GM21717 (cell line): ENCODE results near the gene CAPN15.
"Not testable (repeated sequence)": the region's sequence is repeated elsewhere in the genome, so short reads cannot be mapped to it uniquely, and the experiment has no call there.

Experiments used
- ATAC-seq: cut with Tn5 transposase; IDR thresholded peaks from one replicate; pipeline ENCODE4 v1.9.1; 2021; ENCODE audit warnings: mild to moderate bottlenecking, moderate library complexity; ENCODE audit not compliant: unreplicated experiment

CAPN15 gene

DNA sequence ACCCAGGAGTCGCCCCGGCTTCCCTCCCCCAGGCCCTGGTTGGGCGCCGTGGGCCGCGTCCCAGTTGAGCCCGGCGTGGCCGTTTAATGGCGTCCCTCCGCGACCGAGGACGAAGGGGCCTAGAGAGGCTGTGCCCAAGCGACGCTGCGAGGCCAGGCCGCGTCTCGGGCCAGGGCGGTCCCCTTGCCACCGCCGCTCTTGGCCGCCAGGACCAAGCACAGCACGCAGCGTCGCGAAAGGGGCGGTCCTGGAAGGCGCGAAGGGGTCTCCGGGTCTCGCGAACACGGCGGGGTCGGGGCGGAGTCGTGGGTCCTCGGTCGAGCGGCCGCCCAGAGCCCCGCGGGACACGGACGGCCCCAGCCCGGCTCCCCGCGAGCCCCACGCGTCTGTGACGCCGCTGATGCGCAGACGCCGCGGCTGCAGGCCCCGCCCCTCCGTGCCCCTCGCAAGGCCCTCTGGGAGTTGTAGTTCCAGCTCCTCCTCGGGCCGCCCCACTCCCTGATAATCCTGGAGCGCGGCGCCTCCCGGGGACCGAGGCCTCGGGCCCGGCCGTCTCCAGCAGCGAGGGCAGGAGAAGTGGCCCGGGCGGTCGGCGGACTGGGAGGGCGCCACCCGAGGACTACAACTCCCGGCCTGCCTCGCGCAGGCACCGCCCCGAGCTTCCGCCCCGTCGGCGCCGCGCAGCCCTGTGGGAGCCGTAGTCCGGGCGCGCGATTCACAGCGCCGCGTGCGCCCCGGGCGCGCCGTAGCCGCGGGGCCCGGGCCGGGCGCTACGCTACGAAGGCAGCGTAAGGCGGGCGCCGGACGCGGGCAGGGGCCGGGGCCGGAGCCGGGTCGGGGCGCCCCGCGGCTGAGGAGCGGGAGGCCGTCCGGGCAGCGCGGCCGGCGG, at the start of gene CAPN15:
TSS of gene CAPN15 (plus strand) at position 698 of the 889 bp plus-strand sequence. CDS start 19,127 bp downstream, outside the sequence.
- ATAC-seq = peak; percentile 52

DNA sequence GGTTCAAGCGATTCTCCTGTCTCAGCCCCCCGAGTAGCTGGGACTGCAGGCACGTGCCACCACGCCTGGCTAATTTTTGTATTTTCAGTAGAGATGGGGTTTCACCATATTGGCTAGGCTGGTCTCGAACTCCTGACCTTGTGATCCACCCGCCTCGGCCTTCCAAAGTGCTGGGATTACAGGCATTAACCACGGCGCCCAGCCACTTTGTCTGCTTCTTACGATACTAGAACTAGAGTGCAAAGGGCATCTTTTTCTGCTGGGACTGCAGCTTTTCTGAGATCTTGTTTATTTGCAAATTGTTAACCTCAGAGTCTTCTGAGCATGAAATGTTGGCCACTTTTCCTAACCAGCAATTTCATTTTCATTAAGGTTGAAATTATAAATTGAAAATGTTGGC, 49.2 kb upstream of the CAPN15 start:
- not testable (repeated sequence) for ATAC-seq

DNA sequence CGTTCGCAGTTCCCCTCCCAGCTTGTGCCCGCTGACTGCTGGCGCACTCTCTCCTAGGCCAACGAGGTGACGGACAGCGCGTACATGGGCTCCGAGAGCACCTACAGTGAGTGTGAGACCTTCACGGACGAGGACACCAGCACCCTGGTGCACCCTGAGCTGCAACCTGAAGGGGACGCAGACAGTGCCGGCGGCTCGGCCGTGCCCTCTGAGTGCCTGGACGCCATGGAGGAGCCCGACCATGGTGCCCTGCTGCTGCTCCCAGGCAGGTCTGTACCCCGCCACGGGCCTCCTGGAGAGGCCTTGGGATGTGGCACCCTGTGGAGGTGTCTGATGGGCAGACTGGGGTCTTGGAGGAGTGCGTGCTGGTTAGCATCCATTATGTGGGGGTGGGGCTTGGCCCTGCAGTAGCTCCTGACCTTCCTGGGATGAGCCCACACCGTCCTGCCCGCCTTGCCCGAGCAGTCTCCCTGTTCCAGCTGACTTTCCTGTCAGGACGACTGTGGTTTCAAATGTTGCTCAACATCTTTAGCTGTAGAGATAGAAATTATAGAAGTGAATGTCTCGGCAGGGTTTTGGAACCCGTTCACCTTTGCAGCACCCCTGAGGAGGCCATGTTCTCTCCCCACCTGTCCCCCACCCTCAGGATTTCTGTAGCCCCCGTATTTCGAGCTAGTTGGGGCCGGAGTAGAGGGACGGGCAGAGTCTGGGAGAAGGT, 44.9 kb upstream of the CAPN15 start:
- no peak for ATAC-seq

DNA sequence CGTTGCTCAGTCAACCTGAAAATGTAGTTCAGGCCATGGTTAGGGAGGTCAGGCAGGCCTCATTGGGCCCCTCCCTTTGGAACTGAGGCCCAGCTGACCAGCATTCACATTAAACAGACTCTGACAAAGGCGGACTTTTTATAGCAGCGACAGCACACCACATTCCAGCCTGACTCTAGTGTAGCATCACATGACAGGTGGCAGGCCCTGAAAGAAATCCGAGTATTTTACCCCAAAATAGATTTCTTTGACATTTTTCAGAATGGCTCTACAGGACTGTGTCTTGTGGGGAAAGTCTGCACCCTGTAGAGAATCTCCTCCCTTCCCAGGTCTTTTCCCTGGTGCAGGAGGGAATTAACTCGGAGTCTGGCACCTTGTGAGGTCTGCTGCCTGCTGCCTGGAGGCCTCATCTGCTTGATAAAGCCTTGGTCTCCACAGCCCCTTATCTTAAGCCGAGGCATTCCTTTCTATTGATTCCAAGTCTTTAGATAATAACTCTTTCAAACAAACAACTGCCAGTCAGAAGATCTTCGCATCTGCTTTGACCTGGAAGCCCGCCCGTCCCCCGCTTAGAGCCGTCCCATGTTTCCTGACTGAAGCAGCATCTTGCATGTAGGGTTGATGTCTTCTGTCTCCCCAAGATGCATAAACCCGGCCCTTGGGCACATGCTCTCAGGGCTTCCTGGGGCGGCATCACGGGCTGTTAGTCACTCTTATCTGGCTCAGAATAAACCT, 44.0 kb upstream of the CAPN15 start:
- no peak for ATAC-seq

DNA sequence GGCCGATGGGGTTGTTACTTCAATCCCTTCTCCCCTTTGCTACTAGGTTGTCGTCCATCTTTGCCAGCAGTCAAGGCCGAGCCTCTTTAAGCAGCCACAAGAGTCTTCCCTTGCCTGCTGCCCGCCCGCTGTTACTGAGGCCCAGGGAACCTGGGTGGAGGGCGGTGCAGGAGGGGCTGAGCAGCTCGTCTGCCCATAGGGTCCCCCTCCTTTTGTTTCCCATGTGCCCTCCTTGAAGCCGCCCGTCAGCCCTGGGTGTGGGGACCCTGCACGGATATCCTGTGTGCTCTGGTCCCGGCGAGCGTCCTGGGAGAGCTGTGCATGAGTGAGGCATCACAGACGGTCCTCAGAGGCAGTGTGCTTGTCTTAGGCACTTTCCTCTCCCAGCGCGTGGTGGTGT, 37.9 kb upstream of the CAPN15 start:
- ATAC-seq = no peak

DNA sequence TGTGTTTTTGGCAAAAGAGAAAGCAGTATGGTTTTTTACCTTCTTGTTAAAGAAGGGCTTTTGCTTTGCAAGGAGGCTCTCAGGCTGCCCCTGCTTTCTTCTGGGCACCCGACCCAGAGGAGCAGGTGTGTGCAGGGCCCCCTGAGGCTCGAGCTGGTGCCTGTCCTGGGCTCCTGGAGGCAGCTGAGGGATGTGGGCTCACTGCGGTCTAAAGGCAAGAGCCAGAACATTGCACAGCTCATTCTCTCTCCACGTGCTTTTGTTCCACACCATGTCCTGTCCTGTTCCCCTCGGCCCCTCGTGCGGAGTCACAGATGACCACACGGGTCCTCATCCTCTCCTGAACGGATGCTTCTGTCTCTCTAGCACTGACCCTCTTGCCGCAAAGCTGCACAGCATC, 36.7 kb upstream of the CAPN15 start:
- ATAC-seq = no peak

DNA sequence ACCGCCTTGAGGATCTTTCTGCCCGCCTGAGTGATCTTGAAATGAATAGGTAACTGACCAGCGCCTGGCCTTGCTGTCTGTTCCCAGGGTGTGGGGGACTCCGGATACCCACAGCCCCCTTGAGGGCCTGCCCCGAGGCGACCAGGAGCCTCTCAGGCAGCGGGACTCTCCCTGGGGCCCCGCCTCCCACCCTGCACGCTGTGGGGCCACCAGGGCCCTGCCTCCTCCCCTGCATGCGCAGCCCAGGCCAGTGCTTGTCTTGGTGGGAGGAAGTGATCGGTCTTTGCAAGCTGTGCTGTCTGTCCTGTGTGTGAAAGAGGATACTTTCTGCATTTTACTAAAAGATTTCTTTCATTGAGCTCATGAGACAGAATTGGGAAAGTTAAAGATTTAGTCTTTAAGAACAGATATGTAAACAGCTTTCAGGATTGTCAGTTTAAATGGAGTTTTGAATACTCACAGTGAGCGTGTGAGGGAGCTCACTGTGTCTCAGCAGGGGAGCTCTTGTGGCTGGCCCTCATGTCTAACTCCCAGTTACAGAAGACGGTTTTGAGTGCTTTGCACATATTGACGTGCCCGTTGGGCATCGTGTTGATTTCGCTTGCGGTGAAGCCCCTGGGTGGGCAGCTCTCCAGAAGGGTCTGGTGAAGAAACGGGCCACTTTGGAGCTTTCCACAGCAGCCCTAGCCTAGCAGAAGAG, 36.1 kb upstream of the CAPN15 start:
- ATAC-seq = no peak

DNA sequence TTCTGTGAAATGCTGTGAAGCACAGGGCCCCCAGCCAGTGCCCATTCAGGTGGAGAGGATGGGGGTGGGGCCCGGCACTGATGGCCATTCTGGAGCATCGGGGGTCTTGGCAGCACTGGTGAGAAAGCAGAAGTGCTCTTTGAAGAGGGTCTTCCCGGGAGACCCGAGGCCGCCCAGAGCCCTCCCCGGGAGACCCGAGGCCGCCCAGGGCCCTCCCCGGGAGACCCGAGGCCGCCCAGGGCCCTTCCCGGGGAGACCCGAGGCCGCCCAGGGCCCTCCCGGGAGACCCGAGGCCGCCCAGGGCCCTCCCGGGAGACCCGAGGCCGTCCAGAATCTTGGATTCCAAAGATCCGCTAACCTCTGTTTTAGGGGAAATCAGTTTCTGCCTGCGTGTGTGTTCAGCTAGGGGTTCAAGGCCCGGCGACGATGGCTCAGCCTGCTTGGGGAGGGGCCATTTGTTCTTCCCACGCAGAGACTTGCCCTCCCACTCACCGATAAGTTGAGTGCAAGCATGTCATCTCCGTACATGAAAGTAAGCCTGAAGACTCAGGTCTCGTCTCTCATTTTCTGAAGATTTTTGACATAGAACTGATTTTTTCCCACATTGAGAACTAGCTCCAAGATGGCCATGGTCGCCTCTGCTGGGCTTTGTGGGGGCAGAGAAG, 35.2 kb upstream of the CAPN15 start:
- no peak for ATAC-seq

DNA sequence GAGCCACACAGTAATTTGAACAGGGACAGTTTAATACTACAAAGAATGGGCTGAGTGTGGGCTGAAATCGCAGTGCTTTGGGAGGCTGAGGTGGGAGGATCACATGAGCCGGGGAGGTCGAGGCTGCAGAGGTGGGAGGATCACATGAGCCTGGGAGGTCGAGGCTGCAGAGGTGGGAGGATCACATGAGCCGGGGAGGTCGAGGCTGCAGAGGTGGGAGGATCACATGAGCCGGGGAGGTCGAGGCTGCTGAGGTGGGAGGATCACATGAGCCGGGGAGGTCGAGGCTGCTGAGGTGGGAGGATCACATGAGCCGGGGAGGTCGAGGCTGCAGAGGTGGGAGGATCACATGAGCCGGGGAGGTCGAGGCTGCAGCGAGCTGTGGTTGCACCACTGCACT, 32.8 kb upstream of the CAPN15 start:
- ATAC-seq = not testable (repeated sequence)

DNA sequence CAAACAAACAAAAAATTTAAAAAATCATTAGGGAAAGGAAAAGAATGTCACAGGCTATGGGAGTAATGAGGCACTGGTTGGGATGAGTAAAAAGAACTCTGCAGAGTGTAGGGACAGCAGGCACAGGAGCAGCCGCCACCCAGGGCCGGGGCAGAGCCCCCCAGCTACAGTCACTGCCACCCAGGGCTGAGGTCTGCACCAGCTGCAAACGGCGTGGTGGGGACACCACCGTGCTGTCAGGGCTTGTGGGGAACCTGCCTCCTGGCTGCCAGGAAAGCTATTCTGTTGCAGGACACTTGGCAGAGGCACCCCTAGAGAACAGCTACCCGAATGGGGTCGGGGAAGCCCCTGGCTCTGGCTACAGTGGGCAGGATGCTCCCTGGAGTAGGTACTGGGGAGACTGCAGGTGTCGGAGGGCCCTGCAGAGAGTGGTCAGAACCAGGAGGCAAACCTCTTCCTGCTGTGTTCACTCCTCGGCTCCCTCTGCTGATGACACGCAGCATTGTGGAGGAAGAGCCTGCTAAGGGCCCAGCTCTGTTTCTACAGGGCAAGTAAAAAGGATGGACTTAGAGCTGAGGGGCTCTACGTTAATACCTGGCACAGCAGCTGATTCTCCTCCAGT, 32.3 kb upstream of the CAPN15 start:
- ATAC-seq = no peak

DNA sequence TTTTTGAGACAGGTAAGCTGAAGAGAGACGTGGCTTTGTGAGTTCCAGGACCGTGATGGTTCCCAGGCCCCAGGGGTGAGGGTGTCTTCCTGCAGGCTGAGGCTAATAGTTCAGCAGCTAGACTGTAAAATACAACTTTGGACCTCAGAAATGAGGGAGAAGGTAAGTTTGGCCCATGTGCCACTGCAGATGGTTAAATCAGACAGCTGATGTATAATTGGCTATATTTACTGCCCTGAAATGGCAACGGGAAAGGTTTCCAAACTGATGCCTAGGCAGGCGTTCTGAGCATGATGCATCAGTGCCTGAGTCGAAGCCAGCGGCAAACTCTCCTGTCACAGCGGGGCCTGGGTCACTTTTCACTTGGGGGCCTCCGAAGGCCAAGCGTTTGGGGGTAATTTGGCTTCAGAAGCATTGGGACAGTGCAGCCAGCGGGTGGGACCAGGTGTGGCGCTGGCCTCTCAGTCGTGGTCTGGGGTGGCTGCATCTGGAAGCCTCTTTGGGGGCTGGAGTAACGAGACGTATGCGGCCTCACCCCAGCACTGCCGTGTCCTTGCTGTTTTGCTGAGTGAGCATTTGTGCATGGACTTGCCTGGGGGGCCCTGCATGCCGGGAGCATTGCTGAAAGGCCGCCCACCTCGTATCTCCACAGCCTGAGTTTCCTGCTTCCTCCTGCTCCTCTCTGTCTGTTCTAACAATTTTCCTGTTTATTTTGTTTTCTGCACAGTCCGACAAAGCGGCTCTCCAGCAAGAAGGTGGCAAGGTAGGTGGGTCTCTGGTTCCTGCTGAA, 31.2 kb upstream of the CAPN15 start:
- no peak for ATAC-seq

DNA sequence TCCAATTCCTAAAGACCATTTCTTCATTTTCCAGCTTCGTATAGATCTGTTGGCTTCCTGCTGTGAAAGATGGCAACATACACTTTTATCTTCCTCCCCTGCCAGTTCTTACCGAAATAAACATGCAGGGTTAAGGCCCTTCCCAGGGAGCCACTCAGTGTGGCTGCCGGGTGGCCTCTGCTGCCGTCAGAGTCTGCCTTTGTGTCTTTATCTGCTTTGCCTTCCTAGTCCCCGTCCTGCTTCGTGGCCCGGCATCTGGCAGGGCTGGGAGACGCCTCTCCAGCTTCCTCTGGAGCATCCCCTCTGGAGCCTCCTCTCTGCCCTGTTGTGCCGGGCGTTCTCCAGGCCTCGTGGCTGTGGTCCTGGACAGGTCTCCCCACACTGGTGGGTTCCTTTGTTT, 30.3 kb upstream of the CAPN15 start:
- no peak for ATAC-seq

DNA sequence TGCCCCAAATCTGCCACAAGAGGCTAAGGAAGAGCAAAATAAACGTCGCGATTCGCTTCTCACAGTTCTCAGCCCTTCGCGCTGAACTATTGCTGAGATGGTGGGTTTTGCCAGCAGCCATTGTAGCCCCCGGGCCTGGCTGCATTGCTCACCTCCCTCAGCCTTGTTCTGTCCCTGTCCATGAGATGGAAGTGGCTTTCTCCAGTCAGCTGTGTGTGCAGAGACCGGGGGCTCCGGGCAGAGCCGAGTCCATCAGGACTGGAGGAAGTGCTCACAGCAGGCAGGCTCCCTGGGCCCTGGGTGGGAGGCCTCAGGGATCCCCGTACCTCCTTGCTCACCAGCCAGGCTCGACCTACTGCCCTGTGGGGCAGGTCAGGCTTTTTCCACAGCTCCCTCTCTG, 27.6 kb upstream of the CAPN15 start:
- ATAC-seq = no peak

DNA sequence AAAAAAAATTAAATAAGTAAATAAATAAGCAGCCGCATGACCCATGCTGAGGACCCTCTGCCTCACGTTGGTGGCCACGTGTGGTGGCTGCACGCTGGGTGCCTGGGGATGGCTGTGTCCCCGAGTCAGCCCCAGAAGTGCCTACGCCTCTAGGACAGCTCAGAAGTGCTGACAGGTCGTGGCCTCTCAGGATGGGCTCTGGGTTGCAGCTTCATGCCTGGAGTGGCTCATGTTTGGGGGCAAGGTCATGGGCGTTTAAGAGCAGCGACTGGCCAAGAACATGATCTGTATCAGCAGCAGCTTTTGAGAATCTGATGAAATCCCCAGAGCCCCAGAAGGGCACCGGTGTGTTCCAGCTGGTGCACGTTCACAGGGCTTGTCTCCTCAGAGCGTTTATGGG, 26.8 kb upstream of the CAPN15 start:
- ATAC-seq = no peak

DNA sequence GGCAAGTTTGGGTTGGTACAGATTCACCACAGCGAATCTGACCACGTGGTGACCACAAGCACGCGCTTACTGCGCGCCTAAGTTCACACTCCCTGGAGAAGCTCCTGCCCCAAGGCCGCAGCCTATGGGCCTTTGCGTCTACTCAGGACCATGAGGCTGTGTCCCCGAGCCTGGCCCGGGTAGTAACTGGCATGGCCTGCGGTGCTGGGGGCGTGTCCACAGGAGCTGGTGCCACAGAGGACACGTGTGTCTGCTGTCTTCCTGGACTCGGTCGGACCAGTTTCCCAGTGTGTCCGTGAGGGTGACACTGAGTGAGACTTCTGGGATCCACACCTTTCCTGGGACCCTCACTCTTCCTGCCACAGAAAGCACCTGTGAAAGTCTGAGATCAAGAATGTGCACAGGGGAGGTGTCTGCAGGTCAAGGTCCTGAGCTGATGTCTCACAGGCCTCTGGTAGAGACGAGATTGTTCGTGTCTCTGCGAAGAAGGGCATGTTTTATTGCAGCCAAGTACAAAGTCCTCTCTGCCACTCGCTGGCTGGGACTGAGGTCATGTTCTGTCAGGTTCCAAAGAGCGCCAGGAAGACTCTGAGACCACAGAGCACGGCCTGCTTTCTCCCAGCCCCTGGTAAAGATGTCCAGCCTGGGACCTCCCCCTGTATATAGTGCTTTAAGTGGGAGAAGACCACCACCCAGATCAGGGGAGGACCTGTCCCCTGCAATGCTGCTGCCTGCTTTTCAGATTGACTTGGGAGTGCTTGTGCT, 25.2 kb upstream of the CAPN15 start:
- ATAC-seq = no peak

DNA sequence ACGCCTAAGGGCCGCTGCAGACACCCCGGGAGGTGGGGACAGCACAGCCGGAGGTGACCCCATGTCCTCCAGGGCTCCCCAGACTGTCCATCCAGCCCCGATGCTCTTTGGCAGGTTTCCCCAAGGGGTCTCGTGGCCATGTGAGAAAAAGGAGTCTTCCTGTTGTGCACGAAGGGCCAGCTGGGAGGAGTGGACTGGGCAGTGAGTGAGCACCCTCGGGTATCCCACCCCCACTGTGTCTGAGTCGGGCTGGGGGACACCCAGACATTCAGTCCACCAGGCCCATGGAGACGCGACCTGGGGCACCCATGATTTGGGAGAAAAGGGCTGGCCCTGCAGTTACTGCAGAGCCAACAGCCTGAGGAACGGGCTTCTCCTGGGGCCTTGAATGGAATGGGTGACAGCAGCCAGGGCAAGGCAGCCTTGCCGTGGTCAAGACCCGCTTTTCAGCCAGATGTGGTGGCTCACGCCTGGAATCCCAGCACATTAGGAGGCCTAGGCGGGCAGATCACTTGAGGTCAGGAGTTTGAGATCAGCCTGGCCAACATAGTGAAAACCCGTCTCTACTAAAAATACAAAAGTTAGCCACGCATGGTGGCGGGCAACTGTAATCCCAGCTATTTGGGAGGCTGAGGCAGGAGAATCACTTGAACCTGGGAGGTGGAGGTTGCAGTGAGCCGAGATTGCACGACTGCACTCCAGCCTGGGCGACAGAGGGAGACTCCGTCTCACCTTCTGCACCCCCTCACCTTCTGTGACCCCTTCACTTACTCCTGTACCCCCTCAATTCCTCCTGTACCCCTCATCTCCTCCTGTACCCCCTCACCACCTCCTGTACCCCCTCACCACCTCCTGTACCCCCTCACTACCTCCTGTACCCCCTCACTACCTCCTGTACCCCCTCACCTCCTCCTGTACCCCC, 24.1 kb upstream of the CAPN15 start:
- ATAC-seq = no peak

DNA sequence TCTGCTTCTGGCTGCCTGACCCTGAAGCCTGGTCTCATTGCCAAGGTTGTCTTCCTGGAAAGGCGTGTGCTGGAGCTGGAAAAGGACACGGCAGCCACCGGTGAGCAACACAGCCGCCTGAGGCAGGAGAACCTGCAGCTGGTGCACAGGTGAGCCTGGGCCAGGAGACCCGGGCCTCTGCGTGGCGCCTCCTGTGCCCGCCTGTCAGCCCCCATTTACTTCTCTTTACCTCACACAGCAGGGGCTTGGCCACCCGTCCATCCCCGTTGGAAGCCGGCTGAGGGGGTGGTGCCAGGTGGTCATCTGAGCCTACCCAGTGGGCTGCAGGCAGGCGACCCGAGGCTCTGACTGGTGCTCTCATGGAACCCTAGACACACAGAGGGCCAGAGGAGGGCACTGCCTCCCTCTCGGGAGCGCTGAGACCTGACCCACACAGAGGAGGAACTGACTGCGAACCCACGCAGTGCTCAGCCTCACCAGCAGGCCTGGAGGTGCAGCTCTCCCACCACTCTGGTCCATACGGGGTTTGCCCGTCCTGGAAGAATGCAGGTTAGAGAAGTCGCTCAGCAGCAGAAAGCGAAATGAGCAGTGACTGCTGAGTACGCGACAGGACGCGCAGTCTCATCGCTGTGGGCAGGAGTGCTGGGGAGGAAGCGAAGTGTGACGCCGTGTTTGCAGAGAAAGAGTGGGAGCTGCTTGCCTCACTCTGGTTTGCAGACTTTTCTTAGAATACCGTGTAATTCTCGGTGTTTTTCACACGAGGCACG, 21.9 kb upstream of the CAPN15 start:
- ATAC-seq = no peak
